ENCODE measurements around the gene KCTD21. TPM values are rescaled to one million over a fixed set of nuclear protein-coding genes. Genes with fewer than 3 reads are reported as not detected.

The KCTD21 gene
- total and polyA plus RNA-seq, 2 experiments from 2014 or later: 4.7 to 8.2 TPM

- H3K4me1 ChIP-seq (ENCODE audit: insufficient read depth): no peaks in the 10 kb centered on the region
- no peaks in the 10 kb centered on the region for H3K79me2 ChIP-seq
- H3K36me3 ChIP-seq (replicated peaks; ENCODE audit: insufficient read depth, low read depth): no peaks in the 10 kb centered on the region
- H3K9me3 ChIP-seq (ENCODE audit: low read depth): no peaks in the 10 kb centered on the region
- no peak overlapping the region for H3K4me3 ChIP-seq
- no peak for DNase-seq (ENCODE audit: low spot score)
- H3K27me3 ChIP-seq: no peaks in the 10 kb centered on the region
- H4K20me1 ChIP-seq (ENCODE audit: insufficient read depth, poor library complexity, severe bottlenecking): no peaks in the 10 kb centered on the region
- no peak overlapping the region for H3K4me2 ChIP-seq
- WGBS (ENCODE audit: low lambda C conversion rate, missing lambda C conversion rate): 76% methylated on average over 9 of the region's 9 CpGs
- H3K27ac ChIP-seq: no peak overlapping the region
- TF ChIP-seq EZH2 (IDR thresholded peaks at IDR 0.05; ENCODE audit: borderline replicate concordance) (no peak), EZH2phosphoT487 (IDR thresholded peaks at IDR 0.05; ENCODE audit: low read depth, severe bottlenecking, unreplicated experiment) (no peak), CTCF (IDR thresholded peaks at IDR 0.05; ENCODE audit: poor library complexity) (no peak)
- no peaks in the 10 kb centered on the region for H3K9me2 ChIP-seq (replicated peaks; ENCODE audit: insufficient read depth)
- no peak overlapping the region for H2AFZ ChIP-seq
Observed at GRCh38 chr11:78201096-78201818, 12.8 kb upstream of the KCTD21 start.

- H3K4me3 ChIP-seq: no peak overlapping the region
Observed at GRCh38 chr11:78200553-78200952, 12.1 kb upstream of the KCTD21 start.

DNA sequence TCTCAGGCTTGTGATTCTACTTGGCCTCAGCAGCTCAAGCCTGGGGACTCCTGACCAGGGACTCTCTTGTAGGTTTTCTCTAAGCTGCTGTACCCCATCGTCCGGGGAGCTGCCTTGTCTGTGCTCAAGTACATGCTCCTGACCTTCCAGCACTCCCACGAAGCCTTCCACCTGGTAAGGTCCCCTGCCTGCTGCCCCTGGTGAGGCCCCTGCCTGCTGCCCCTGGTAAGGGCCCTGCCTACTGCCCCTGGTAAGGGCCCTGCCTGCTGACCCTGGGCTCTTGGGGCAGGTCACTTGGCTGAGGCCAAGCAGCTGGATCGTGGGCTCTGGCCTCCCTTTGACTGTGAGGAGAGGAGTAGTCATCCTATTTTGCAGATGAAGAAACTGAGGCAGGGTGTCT, 11.6 kb upstream of the KCTD21 start:
- DNase-seq (ENCODE audit: low spot score): no peak
- H3K9me3 ChIP-seq (ENCODE audit: low read depth): no peaks in the 10 kb centered on the region
- no peak overlapping the region for H2AFZ ChIP-seq
- H3K9me2 ChIP-seq (replicated peaks; ENCODE audit: insufficient read depth): no peaks in the 10 kb centered on the region
- H3K4me2 ChIP-seq: no peak overlapping the region
- no peaks in the 10 kb centered on the region for H4K20me1 ChIP-seq (ENCODE audit: insufficient read depth, poor library complexity, severe bottlenecking)
- WGBS (ENCODE audit: low lambda C conversion rate, missing lambda C conversion rate): 94% methylated on average over 4 of the region's 4 CpGs
- H3K4me1 ChIP-seq (ENCODE audit: insufficient read depth): peaks cover 2% of the 10 kb centered on the region
- no peak overlapping the region for H3K27ac ChIP-seq
- no peak overlapping the region for H3K4me3 ChIP-seq
- TF ChIP-seq EZH2phosphoT487 (IDR thresholded peaks at IDR 0.05; ENCODE audit: low read depth, severe bottlenecking, unreplicated experiment) (no peak), EZH2 (IDR thresholded peaks at IDR 0.05; ENCODE audit: borderline replicate concordance) (no peak), CTCF (IDR thresholded peaks at IDR 0.05; ENCODE audit: poor library complexity) (no peak)
- peaks cover 9% of the 10 kb centered on the region for H3K79me2 ChIP-seq
- no peaks in the 10 kb centered on the region for H3K27me3 ChIP-seq
- no peaks in the 10 kb centered on the region for H3K36me3 ChIP-seq (replicated peaks; ENCODE audit: insufficient read depth, low read depth)

More at GRCh38 chr11:78200553-78200952, 12.1 kb upstream of the KCTD21 start:
- no peaks in the 10 kb centered on the region for H3K9me2 ChIP-seq (replicated peaks; ENCODE audit: insufficient read depth)
- no peaks in the 10 kb centered on the region for H4K20me1 ChIP-seq (ENCODE audit: insufficient read depth, poor library complexity, severe bottlenecking)
- H2AFZ ChIP-seq: no peak overlapping the region
- DNase-seq (ENCODE audit: low spot score): no peak
- no peaks in the 10 kb centered on the region for H3K36me3 ChIP-seq (replicated peaks; ENCODE audit: insufficient read depth, low read depth)
- 97% methylated on average over 13 of the region's 13 CpGs for WGBS (ENCODE audit: low lambda C conversion rate, missing lambda C conversion rate)
- H3K27ac ChIP-seq: no peak overlapping the region
- no peaks in the 10 kb centered on the region for H3K27me3 ChIP-seq
- no peak overlapping the region for H3K4me2 ChIP-seq
- H3K4me1 ChIP-seq (ENCODE audit: insufficient read depth): no peaks in the 10 kb centered on the region
- no peaks in the 10 kb centered on the region for H3K9me3 ChIP-seq (ENCODE audit: low read depth)
- H3K79me2 ChIP-seq: peaks cover 4% of the 10 kb centered on the region
- TF ChIP-seq CTCF (IDR thresholded peaks at IDR 0.05; ENCODE audit: poor library complexity): no peak
- no peak for TF ChIP-seq EZH2 (IDR thresholded peaks at IDR 0.05; ENCODE audit: borderline replicate concordance)
- TF ChIP-seq EZH2phosphoT487 (IDR thresholded peaks at IDR 0.05; ENCODE audit: low read depth, severe bottlenecking, unreplicated experiment): no peak

Data from hepatocyte (in vitro differentiated cells).